Activated CD4-positive, alpha-beta T cell treated with anti-CD3 and anti-CD28 coated beads for 24 hours (primary cell): Measurements from ENCODE around the gene TACR1.
"Not testable (repeated sequence)": the region's sequence is repeated elsewhere in the genome, so short reads cannot be mapped to it uniquely, and the experiment has no call there.

Source experiments
- DNase-seq, 2 donors: peaks; one replicate each; pipeline ENCODE4 v3.0.0-alpha.2; 2020; ENCODE audit warnings: low read depth in 2 of 2

Gene TACR1

GRCh38 chr2:75146221-75146605, 53.1 kb downstream of the TACR1 start:
- DNase-seq: not testable (repeated sequence)

GRCh38 chr2:75142081-75142480, 57.2 kb downstream of the TACR1 start:
- DNase-seq: no peak

GRCh38 chr2:75140288-75140687, 59.0 kb downstream of the TACR1 start:
- DNase-seq: no peak

GRCh38 chr2:75139171-75139570, 60.1 kb downstream of the TACR1 start:
- no peak for DNase-seq

- no peak for DNase-seq
These were observed 60.8 kb downstream of the TACR1 start for GRCh38 chr2:75138528-75138927.

GRCh38 chr2:75135776-75136400, 63.4 kb downstream of the TACR1 start:
- no peak for DNase-seq

- no peak for DNase-seq
These were observed 64.5 kb downstream of the TACR1 start for GRCh38 chr2:75134860-75135259.

GRCh38 chr2:75133621-75134570, 65.4 kb downstream of the TACR1 start:
- no peak for DNase-seq

- no peak for DNase-seq
These were observed 69.1 kb downstream of the TACR1 start for GRCh38 chr2:75130171-75130570.

GRCh38 chr2:75123876-75124275, 75.4 kb downstream of the TACR1 start:
- DNase-seq: no peak

- DNase-seq: no peak
These were observed 86.0 kb downstream of the TACR1 start for GRCh38 chr2:75113231-75113869.

GRCh38 chr2:75108937-75109482, 90.3 kb downstream of the TACR1 start:
- no peak for DNase-seq

GRCh38 chr2:75102011-75102410, 97.3 kb downstream of the TACR1 start:
- no peak for DNase-seq

- DNase-seq: no peak
These were observed 98.5 kb downstream of the TACR1 start for GRCh38 chr2:75100801-75101151.

GRCh38 chr2:75100011-75100800, 99.1 kb downstream of the TACR1 start:
- no peak for DNase-seq

GRCh38 chr2:75099521-75099922, 99.8 kb downstream of the TACR1 start:
- DNase-seq: no peak

GRCh38 chr2:75098856-75099255, 100.5 kb downstream of the TACR1 start:
- no peak for DNase-seq

- DNase-seq: no peak
These were observed 101.5 kb downstream of the TACR1 start for GRCh38 chr2:75097831-75098230.

GRCh38 chr2:75094405-75094804, 104.9 kb downstream of the TACR1 start:
- DNase-seq: no peak

- no peak for DNase-seq
These were observed 108.4 kb downstream of the TACR1 start for GRCh38 chr2:75090770-75091515.

- DNase-seq: no peak
These were observed 109.8 kb downstream of the TACR1 start for GRCh38 chr2:75089471-75089870.
